ENCODE measurements around the gene PTPRD.

Gene PTPRD

GRCh38 chr9:9283159-9283986 is 1329.4 kb downstream of the PTPRD start:
- H4K20me1 ChIP-seq (ENCODE audit: insufficient read depth, low read length, poor library complexity, severe bottlenecking): no peaks in the 10 kb centered on the region
- no peak overlapping the region for H3K9ac ChIP-seq (ENCODE audit: low read depth, low read length, poor library complexity, severe bottlenecking)
- TF ChIP-seq CTCF (conservative IDR thresholded peaks at IDR 0.05; ENCODE audit: low read length): no peak
- TF ChIP-seq EZH2phosphoT487 (IDR thresholded peaks at IDR 0.05; ENCODE audit: borderline replicate concordance): no peak
- H3K4me1 ChIP-seq (ENCODE audit: insufficient read depth, low read length, poor library complexity, severe bottlenecking): no peaks in the 10 kb centered on the region
- H3K4me2 ChIP-seq (ENCODE audit: low read depth, low read length, poor library complexity, severe bottlenecking): no peak overlapping the region
- H3K27me3 ChIP-seq (ENCODE audit: insufficient read depth, low read length, poor library complexity, severe bottlenecking): no peaks in the 10 kb centered on the region
- H3K36me3 ChIP-seq (ENCODE audit: insufficient read depth, low read length): no peaks in the 10 kb centered on the region
- no peaks in the 10 kb centered on the region for H3K9me2 ChIP-seq (replicated peaks; ENCODE audit: low read depth, low read length)
- H2AFZ ChIP-seq (ENCODE audit: low read length): no peak overlapping the region
- no peak overlapping the region for H3K4me3 ChIP-seq (ENCODE audit: low read length, poor library complexity, severe bottlenecking)
- H3F3A ChIP-seq (ENCODE audit: low read depth): no peaks in the 10 kb centered on the region
- H3K79me2 ChIP-seq (ENCODE audit: insufficient read depth, low read length): no peaks in the 10 kb centered on the region
- H3K9me3 ChIP-seq (ENCODE audit: insufficient read depth, low read depth, low read length): no peaks in the 10 kb centered on the region

GRCh38 chr9:9275601-9276000 is 1337.2 kb downstream of the PTPRD start:
- Histone ChIP-seq H3K27me3 (ENCODE audit: insufficient read depth, low read length, poor library complexity, severe bottlenecking) (no peaks in the 10 kb centered on the region), H3K79me2 (ENCODE audit: insufficient read depth, low read length) (no peaks in the 10 kb centered on the region), H3K9me2 (replicated peaks; ENCODE audit: low read depth, low read length) (no peaks in the 10 kb centered on the region), H2AFZ (ENCODE audit: low read length) (no peak overlapping the region), H3K4me2 (ENCODE audit: low read depth, low read length, poor library complexity, severe bottlenecking) (no peak overlapping the region), H4K20me1 (ENCODE audit: insufficient read depth, low read length, poor library complexity, severe bottlenecking) (no peaks in the 10 kb centered on the region), H3K4me3 (ENCODE audit: low read length, poor library complexity, severe bottlenecking) (no peak overlapping the region), H3K4me1 (ENCODE audit: insufficient read depth, low read length, poor library complexity, severe bottlenecking) (no peaks in the 10 kb centered on the region), H3K36me3 (ENCODE audit: insufficient read depth, low read length) (no peaks in the 10 kb centered on the region), H3K9me3 (ENCODE audit: insufficient read depth, low read depth, low read length) (no peaks in the 10 kb centered on the region), H3F3A (ENCODE audit: low read depth) (no peaks in the 10 kb centered on the region), H3K9ac (ENCODE audit: low read depth, low read length, poor library complexity, severe bottlenecking) (no peak overlapping the region)
- no peak for TF ChIP-seq CTCF (conservative IDR thresholded peaks at IDR 0.05; ENCODE audit: low read length)
- no peak for TF ChIP-seq EZH2phosphoT487 (IDR thresholded peaks at IDR 0.05; ENCODE audit: borderline replicate concordance)

- Histone ChIP-seq H3K4me1 (ENCODE audit: insufficient read depth, low read length, poor library complexity, severe bottlenecking) (no peaks in the 10 kb centered on the region), H3K9me2 (replicated peaks; ENCODE audit: low read depth, low read length) (no peaks in the 10 kb centered on the region), H3F3A (ENCODE audit: low read depth) (no peaks in the 10 kb centered on the region), H3K27me3 (ENCODE audit: insufficient read depth, low read length, poor library complexity, severe bottlenecking) (no peaks in the 10 kb centered on the region), H2AFZ (ENCODE audit: low read length) (no peak overlapping the region), H3K9me3 (ENCODE audit: insufficient read depth, low read depth, low read length) (no peaks in the 10 kb centered on the region), H3K79me2 (ENCODE audit: insufficient read depth, low read length) (no peaks in the 10 kb centered on the region), H3K4me3 (ENCODE audit: low read length, poor library complexity, severe bottlenecking) (no peak overlapping the region), H3K4me2 (ENCODE audit: low read depth, low read length, poor library complexity, severe bottlenecking) (no peak overlapping the region), H4K20me1 (ENCODE audit: insufficient read depth, low read length, poor library complexity, severe bottlenecking) (no peaks in the 10 kb centered on the region), H3K36me3 (ENCODE audit: insufficient read depth, low read length) (no peaks in the 10 kb centered on the region), H3K9ac (ENCODE audit: low read depth, low read length, poor library complexity, severe bottlenecking) (no peak overlapping the region)
- TF ChIP-seq EZH2phosphoT487 (IDR thresholded peaks at IDR 0.05; ENCODE audit: borderline replicate concordance): no peak
- no peak for TF ChIP-seq CTCF (conservative IDR thresholded peaks at IDR 0.05; ENCODE audit: low read length)
Measured at GRCh38 chr9:9257999-9258498, 1354.8 kb downstream of the PTPRD start.

All from Loucy (cell line).